GM12872 (cell line): Measurements from ENCODE around the gene OPA3.

Experiments
- TF ChIP-seq, protein P1 (sequence below): IDR thresholded peaks from 3 replicates; pipeline ENCODE4 v1.5.1; 2011; ENCODE audit warnings: low read depth, mild to moderate bottlenecking, low read length, moderate library complexity; ENCODE audit not compliant: insufficient read depth

The OPA3 gene

GRCh38 chr19:45502111-45502510 is 82.5 kb downstream of the OPA3 start:
- TF ChIP-seq, protein P1, sequence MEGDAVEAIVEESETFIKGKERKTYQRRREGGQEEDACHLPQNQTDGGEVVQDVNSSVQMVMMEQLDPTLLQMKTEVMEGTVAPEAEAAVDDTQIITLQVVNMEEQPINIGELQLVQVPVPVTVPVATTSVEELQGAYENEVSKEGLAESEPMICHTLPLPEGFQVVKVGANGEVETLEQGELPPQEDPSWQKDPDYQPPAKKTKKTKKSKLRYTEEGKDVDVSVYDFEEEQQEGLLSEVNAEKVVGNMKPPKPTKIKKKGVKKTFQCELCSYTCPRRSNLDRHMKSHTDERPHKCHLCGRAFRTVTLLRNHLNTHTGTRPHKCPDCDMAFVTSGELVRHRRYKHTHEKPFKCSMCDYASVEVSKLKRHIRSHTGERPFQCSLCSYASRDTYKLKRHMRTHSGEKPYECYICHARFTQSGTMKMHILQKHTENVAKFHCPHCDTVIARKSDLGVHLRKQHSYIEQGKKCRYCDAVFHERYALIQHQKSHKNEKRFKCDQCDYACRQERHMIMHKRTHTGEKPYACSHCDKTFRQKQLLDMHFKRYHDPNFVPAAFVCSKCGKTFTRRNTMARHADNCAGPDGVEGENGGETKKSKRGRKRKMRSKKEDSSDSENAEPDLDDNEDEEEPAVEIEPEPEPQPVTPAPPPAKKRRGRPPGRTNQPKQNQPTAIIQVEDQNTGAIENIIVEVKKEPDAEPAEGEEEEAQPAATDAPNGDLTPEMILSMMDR, result no peak

- TF ChIP-seq, protein P1, result no peak
These were observed 82.9 kb downstream of the OPA3 start for GRCh38 chr19:45501730-45502014.

GRCh38 chr19:45500918-45501729 is 83.5 kb downstream of the OPA3 start:
- TF ChIP-seq, protein P1, result no peak

GRCh38 chr19:45499196-45500180 is 85.1 kb downstream of the OPA3 start:
- TF ChIP-seq, protein P1, result no peak

GRCh38 chr19:45498411-45499195 is 86.0 kb downstream of the OPA3 start, which contains the start of gene PPM1N:
TSS of gene PPM1N (plus strand) at chr19:45498443. CDS start at chr19:45498473, 30 bp downstream.
- TF ChIP-seq, protein P1, result peak; percentile 47; the same call in 2 of the 3 replicates

DNA sequence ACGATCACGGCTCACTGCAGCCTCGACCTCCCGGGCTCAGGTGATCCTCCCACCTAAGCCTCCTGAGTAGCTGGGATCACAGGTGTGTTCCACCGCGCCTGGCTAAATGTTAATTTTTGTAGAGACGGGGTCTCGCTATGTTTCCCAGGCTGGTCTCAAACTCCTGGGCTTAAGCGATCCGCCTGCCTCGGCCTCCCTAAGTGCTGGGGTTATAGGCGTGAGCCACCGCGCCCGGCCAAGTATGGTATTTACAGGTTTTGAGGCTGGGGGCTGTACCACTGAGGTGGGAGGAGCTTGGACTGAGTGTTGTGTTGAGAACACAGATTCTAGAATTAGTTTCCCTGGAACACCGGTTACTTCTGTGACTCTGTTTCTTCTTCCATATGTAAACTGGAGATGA is 86.8 kb downstream of the OPA3 start:
- TF ChIP-seq, protein P1, result no peak
